Naive B cell (primary cell): ENCODE measurements around the gene ST6GALNAC4. TPM values are rescaled to one million over a fixed set of nuclear protein-coding genes. Genes with fewer than 3 reads are reported as not detected.

Experiments used
- ATAC-seq, 2 donors: fragments of 150-1000 bp; cut with Tn5 transposase; 2 replicates each; pipeline ENCODE4 v1.10.0; 2021; ENCODE audit warnings: low read depth in 2 of 2, mild to moderate bottlenecking in 2 of 2, moderate library complexity in 2 of 2
- DNase-seq: peaks from one replicate; pipeline ENCODE4 v3.0.0; 2022
- H3K27ac Mint-ChIP-seq, 6 donors: one replicate each; pipeline ENCODE4 v1.8.0; 2020 to 2022; ENCODE audit warnings: mild to moderate bottlenecking in 6 of 6, mixed read lengths in 6 of 6, moderate library complexity in 5 of 6, inconsistent platforms in 2 of 6
- H3K27me3 Mint-ChIP-seq, 3 donors: one replicate each; pipeline ENCODE4 v1.8.0; 2021 to 2022; ENCODE audit warnings: mixed read lengths in 3 of 3, mild to moderate bottlenecking in 1 of 3
- H3K36me3 Mint-ChIP-seq, 2 donors: one replicate each; pipeline ENCODE4 v1.8.0; 2020 to 2022; ENCODE audit warnings: mixed read lengths in 2 of 2, inconsistent platforms in 1 of 2, mild to moderate bottlenecking in 1 of 2
- H3K4me1 Mint-ChIP-seq, 3 donors: one replicate each; pipeline ENCODE4 v1.8.0; 2020 to 2022; ENCODE audit warnings: mixed read lengths in 3 of 3, inconsistent platforms in 1 of 3, mild to moderate bottlenecking in 1 of 3, moderate library complexity in 1 of 3
- H3K4me3 Mint-ChIP-seq, 8 donors: one replicate each; pipeline ENCODE4 v1.8.0; 2020 to 2022; ENCODE audit warnings: mild to moderate bottlenecking in 8 of 8, mixed read lengths in 8 of 8, moderate library complexity in 8 of 8, inconsistent platforms in 2 of 8
- H3K9me3 Mint-ChIP-seq, 7 donors: one replicate each; pipeline ENCODE4 v1.8.0; 2020 to 2022; ENCODE audit warnings: mixed read lengths in 7 of 7, mild to moderate bottlenecking in 5 of 7, inconsistent platforms in 2 of 7, moderate library complexity in 1 of 7
- polyA plus RNA-seq, 6 donors: library from polyadenylated mRNA; unstranded; fragments of 300-500 nt; fragmentation: Illumina TruSeq; gene quantifications; one replicate each; pipeline ENCODE4 v1.2.3, GENCODE V29; 2021; ENCODE audit warnings: low read depth in 6 of 6

The ST6GALNAC4 gene
- polyA plus RNA-seq, 6 donors from 2014 or later: 19.7 to 36.6 (median 25.0) TPM

DNA sequence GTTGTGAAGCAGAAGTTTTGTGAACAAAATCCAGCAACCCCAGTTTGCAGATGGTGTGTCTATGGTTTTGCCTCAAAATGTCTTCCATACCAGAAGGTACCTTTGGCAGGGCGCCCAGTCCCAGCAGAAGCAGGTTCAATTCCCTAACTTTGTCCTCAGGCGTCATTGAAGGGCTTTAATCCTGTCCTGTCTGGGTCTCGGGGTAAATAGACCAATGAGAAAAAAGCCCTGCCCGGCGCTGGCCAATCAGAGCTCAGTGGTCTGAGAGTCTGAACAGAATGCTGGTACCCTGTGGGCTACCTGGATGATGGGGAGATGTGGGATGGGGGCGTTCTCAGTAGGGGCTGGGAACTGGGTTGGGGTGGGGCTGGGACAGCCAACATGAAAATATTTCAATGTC, 6.2 kb upstream of the ST6GALNAC4 start:
- H3K27ac Mint-ChIP-seq: no peak overlapping the region
- no peak overlapping the region for H3K4me3 Mint-ChIP-seq
- H3K36me3 Mint-ChIP-seq: no peaks in the 10 kb centered on the region
- peaks cover 19 to 32% (median 23%) of the 10 kb centered on the region in 3 donors for H3K4me1 Mint-ChIP-seq
- ATAC-seq: no peak
- H3K27me3 Mint-ChIP-seq: peaks cover 0 to 29% (median 8%) of the 10 kb centered on the region in 3 donors
- no peaks in the 10 kb centered on the region for H3K9me3 Mint-ChIP-seq
- no peak for DNase-seq

GRCh38 chr9:127921557-127922120, 4.8 kb upstream of the ST6GALNAC4 start:
- H3K4me1 Mint-ChIP-seq: peaks cover 27 to 43% (median 29%) of the 10 kb centered on the region in 3 donors
- ATAC-seq (peak in 1 of 2 donors; percentile 13), DNase-seq (peak; percentile 70)
- H3K9me3 Mint-ChIP-seq: no peaks in the 10 kb centered on the region
- H3K27me3 Mint-ChIP-seq: peaks cover 0 to 23% (median 8%) of the 10 kb centered on the region in 3 donors
- peak overlapping the region in 7 of 8 donors; percentile 25 to 61 (median 48) for H3K4me3 Mint-ChIP-seq
- no peaks in the 10 kb centered on the region for H3K36me3 Mint-ChIP-seq
- H3K27ac Mint-ChIP-seq: peak overlapping the region in 5 of 6 donors; percentile 54 to 93 (median 64)

DNA sequence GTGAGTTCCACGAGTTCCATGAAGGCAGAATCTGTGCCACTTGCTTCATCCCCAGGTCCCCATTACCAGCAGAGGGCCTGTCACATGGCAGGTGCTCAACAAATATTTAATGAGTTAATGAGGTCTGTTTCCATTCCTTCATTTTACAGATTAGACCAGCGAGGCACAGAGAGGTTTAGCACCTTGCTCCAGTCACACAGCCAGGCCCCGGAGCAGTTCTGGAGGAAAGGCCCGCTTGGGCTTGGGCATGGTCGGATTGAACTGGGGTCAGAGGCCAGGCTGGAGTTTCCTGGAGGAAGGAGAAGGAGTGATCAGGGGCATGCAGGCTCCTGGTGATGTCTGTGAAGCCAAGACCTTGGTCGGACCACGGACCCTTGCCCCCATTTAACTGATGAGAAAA, 4.0 kb upstream of the ST6GALNAC4 start:
- DNase-seq (no peak), ATAC-seq (no peak)
- Mint-ChIP-seq H3K4me1 (peaks cover 30 to 41% (median 33%) of the 10 kb centered on the region in 3 donors), H3K4me3 (peak overlapping the region in 1 of 8 donors; percentile 33), H3K9me3 (no peaks in the 10 kb centered on the region), H3K36me3 (no peaks in the 10 kb centered on the region), H3K27ac (peak overlapping the region in 4 of 6 donors; percentile 54 to 90 (median 82)), H3K27me3 (peaks cover 0 to 15% (median 2%) of the 10 kb centered on the region in 3 donors)

DNA sequence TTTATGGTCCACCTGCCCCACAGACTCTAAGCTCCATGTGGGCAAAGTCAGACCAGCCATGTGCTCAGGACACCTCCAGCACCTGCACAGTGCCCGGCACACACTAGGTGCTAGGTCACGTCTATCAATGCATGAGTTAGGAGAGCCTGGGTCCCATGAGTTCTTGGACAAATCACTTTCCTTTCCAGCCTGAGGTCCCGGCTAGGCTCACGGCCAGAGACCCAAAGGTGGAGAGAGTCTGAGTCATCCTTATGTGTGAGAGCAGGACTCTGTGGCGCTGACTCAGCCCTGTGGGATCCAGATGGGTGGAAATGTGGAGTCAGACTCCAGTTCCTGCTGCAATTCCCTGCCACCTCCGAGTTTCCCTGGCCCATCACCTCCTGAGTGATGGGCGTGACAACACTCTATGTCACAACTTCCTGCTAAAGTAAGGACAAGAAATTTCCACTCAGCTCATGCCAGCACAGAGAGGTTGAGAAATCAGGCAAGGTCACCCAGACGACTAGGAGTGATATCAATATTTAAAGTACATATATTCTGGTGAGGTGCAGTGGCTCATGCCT, 2.5 kb upstream of the ST6GALNAC4 start:
- Mint-ChIP-seq H3K27me3 (peaks cover 0 to 5% (median 0%) of the 10 kb centered on the region in 3 donors), H3K9me3 (no peaks in the 10 kb centered on the region), H3K4me1 (peaks cover 32 to 54% (median 47%) of the 10 kb centered on the region in 3 donors), H3K27ac (peak overlapping the region in 3 of 6 donors; percentile 93 to 99 (median 96)), H3K36me3 (no peaks in the 10 kb centered on the region), H3K4me3 (peak overlapping the region in 3 of 8 donors; percentile 69 to 99 (median 85))
- DNase-seq (no peak), ATAC-seq (no peak)

DNA sequence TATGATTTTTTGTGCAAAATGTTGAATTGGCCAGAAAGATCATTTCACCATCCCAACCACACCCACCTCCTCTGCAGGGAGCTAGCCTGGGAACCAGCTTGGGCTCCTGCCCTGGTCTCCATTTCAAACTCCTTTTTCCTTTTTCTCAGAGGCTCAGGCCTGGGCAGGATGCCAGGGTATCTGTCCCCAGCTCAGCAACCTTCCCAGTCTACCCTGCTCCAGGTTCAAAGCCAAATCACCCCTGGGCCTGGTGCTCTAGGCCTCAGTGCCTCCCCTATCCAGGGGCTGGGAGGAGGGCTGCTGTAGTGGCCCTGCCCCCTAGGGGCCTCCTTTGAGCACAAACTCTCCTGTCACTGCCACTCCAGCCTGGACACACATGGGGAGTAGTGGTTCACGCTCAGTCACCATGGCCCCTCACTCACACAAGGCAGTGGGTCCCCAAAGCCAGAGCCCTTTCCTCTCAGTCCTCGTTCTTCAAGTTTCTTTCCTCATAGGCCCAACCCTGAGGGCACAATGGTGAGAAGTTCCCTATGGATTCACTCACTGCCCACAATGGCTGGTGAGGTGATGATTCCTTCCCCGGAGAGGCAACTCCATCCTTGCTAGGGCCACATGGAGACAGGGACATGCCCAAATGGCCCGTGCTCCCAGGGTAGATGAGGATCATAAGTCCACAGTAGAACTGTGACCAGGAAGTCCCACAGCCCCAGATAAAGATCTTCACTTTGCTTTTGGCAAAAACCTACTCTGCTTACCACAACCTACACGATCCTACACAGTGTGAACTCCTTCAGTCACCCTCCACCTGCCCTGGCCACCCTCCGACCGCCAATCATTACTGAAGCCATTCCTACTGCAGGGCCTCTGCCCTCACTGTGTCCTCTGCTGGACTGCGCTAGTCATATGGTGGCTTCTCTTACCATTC, 1.6 kb upstream of the ST6GALNAC4 start:
- Mint-ChIP-seq H3K36me3 (no peaks in the 10 kb centered on the region), H3K27me3 (no peaks in the 10 kb centered on the region), H3K27ac (peak overlapping the region; percentile 93 to 99 (median 99)), H3K9me3 (no peaks in the 10 kb centered on the region), H3K4me1 (peaks cover 32 to 63% (median 47%) of the 10 kb centered on the region in 3 donors), H3K4me3 (peak overlapping the region; percentile 85 to 99 (median 91))
- no peak for ATAC-seq
- no peak for DNase-seq

- DNase-seq (peak; percentile 85), ATAC-seq (peak; percentile 57 to 61)
- H3K4me3 Mint-ChIP-seq: peak overlapping the region; percentile 85 to 99 (median 91)
- peaks cover 32 to 69% (median 52%) of the 10 kb centered on the region in 3 donors for H3K4me1 Mint-ChIP-seq
- peak overlapping the region; percentile 93 to 99 (median 99) for H3K27ac Mint-ChIP-seq
- H3K36me3 Mint-ChIP-seq: peaks cover 0 to 5% of the 10 kb centered on the region in 2 donors
- no peaks in the 10 kb centered on the region for H3K27me3 Mint-ChIP-seq
- H3K9me3 Mint-ChIP-seq: no peaks in the 10 kb centered on the region
These were observed 762 bp upstream of the ST6GALNAC4 start for GRCh38 chr9:127917603-127918002.

- Mint-ChIP-seq H3K27me3 (no peaks in the 10 kb centered on the region), H3K4me1 (peaks cover 29 to 75% (median 49%) of the 10 kb centered on the region in 3 donors)
These were observed 781 bp downstream of the ST6GALNAC4 start for GRCh38 chr9:127915801-127916719.

GRCh38 chr9:127915325-127915752, 1.5 kb downstream of the ST6GALNAC4 start:
- Mint-ChIP-seq H3K36me3 (peaks cover 9 to 10% of the 10 kb centered on the region in 2 donors), H3K4me3 (peak overlapping the region; percentile 85 to 99 (median 94)), H3K9me3 (no peaks in the 10 kb centered on the region), H3K27ac (peak overlapping the region; percentile 95 to 98 (median 98)), H3K4me1 (peaks cover 30 to 76% (median 56%) of the 10 kb centered on the region in 3 donors), H3K27me3 (no peaks in the 10 kb centered on the region)
- ATAC-seq (no peak), DNase-seq (no peak)

More at GRCh38 chr9:127915801-127916719, 781 bp downstream of the ST6GALNAC4 start:
- Mint-ChIP-seq H3K36me3 (peaks cover 2 to 6% of the 10 kb centered on the region in 2 donors), H3K27ac (peak overlapping the region; percentile 95 to 98 (median 98)), H3K4me3 (peak overlapping the region; percentile 85 to 99 (median 94)), H3K9me3 (no peaks in the 10 kb centered on the region)
- ATAC-seq (peak; percentile 62 to 63), DNase-seq (peak; percentile 89)

DNA sequence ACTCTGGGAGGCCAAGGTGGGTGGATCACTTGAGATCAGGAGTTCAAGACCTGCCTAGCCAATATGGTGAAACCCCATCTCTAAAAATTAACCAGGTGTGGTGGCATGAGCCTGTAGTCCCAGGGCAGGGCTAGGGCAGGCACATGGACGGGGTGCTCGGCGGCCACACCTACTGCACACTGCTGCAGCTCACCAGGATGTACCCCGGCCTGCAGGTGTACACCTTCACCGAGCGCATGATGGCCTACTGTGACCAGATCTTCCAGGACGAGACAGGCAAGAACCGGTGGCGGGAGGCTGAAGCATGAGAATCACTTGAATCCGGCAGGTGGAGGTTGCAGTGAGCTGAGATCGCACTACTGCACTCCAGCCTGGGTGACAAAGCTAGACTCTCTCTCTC, 3.2 kb downstream of the ST6GALNAC4 start:
- Mint-ChIP-seq H3K27ac (peak overlapping the region; percentile 22 to 96 (median 52)), H3K36me3 (peaks cover 10% of the 10 kb centered on the region in 2 donors), H3K4me1 (peaks cover 24 to 64% (median 49%) of the 10 kb centered on the region in 3 donors), H3K27me3 (no peaks in the 10 kb centered on the region), H3K9me3 (no peaks in the 10 kb centered on the region), H3K4me3 (peak overlapping the region in 1 of 8 donors; percentile 32)
- DNase-seq (no peak), ATAC-seq (no peak)

GRCh38 chr9:127912882-127913281, 4.0 kb downstream of the ST6GALNAC4 start:
- no peaks in the 10 kb centered on the region for H3K9me3 Mint-ChIP-seq
- H3K36me3 Mint-ChIP-seq: peaks cover 10% of the 10 kb centered on the region in 2 donors
- peak overlapping the region in 1 of 8 donors; percentile 59 for H3K4me3 Mint-ChIP-seq
- H3K27me3 Mint-ChIP-seq: no peaks in the 10 kb centered on the region
- peaks cover 17 to 58% (median 41%) of the 10 kb centered on the region in 3 donors for H3K4me1 Mint-ChIP-seq
- peak overlapping the region in 5 of 6 donors; percentile 15 to 96 (median 86) for H3K27ac Mint-ChIP-seq
- ATAC-seq (no peak), DNase-seq (no peak)

GRCh38 chr9:127912296-127912695, 4.5 kb downstream of the ST6GALNAC4 start:
- ATAC-seq: no peak
- Mint-ChIP-seq H3K36me3 (peaks cover 10% of the 10 kb centered on the region in 2 donors), H3K9me3 (no peaks in the 10 kb centered on the region), H3K27me3 (no peaks in the 10 kb centered on the region), H3K4me1 (peaks cover 13 to 56% (median 35%) of the 10 kb centered on the region in 3 donors), H3K4me3 (no peak overlapping the region), H3K27ac (peak overlapping the region in 3 of 6 donors; percentile 47 to 100 (median 76))
- no peak for DNase-seq

DNA sequence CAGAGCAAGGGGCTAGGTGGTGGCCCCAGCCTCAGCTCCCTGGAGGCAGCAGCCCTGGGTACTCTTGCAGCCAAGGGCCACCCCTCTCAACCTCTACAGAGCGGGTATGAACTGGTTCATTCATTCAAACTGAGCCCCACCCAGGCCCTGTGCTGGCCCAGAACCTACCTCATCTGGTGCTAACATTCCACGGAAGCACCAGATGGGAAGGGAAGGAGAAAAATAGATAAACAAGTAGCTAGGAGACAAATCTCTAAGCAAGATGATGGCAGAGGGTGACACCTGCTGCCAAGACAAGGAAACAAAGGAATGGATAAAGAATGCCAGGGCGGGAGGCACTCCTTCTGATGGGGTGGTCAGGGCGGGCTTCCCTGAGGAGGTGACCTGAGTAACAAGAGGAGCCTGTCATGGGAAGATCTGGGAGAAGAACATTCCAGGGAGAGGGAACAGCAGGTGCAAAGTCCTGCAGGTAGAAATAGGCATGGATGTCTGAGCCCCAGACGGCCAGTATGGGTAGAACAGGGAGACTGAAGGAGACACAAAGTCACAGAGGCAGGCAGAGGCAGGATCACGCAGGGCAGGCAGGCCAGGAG, 6.1 kb downstream of the ST6GALNAC4 start:
- peaks cover 10% of the 10 kb centered on the region in 2 donors for H3K36me3 Mint-ChIP-seq
- ATAC-seq: no peak
- DNase-seq: no peak
- H3K9me3 Mint-ChIP-seq: no peaks in the 10 kb centered on the region
- no peaks in the 10 kb centered on the region for H3K27me3 Mint-ChIP-seq
- H3K4me1 Mint-ChIP-seq: peaks cover 10 to 66% (median 43%) of the 10 kb centered on the region in 3 donors
- peak overlapping the region in 5 of 6 donors; percentile 43 to 100 (median 92) for H3K27ac Mint-ChIP-seq
- no peak overlapping the region for H3K4me3 Mint-ChIP-seq
